GM23248 (cell line): ENCODE data around the gene ZSWIM4. TPM values are rescaled to one million over a fixed set of nuclear protein-coding genes. Genes with fewer than 3 reads are reported as not detected.

Experiments
- DNase-seq: peaks from one replicate; pipeline ENCODE4 v3.0.0-alpha.2; 2015
- H2AFZ ChIP-seq: fragments of 200-600 bp; sonication (generic); 2 replicates; pipeline ENCODE4 v1.6.1; 2016; ENCODE audit warnings: antibody characterized with exemption
- H3F3A ChIP-seq: fragments of 200-600 bp; sonication (generic); 2 replicates; pipeline ENCODE4 v1.6.1; 2016; ENCODE audit warnings: mild to moderate bottlenecking, antibody characterized with exemption, mixed run types; ENCODE audit not compliant: insufficient read depth
- H3K27ac ChIP-seq: fragments of 200-600 bp; sonication (generic); 2 replicates; pipeline ENCODE4 v1.5.1; 2016; ENCODE audit warnings: mild to moderate bottlenecking
- H3K27me3 ChIP-seq: fragments of 200-600 bp; sonication (generic); replicated peaks from 2 replicates; pipeline ENCODE4 v1.6.1; 2016; ENCODE audit warnings: mild to moderate bottlenecking; ENCODE audit not compliant: insufficient read depth
- H3K36me3 ChIP-seq: fragments of 200-600 bp; sonication (generic); 2 replicates; pipeline ENCODE4 v1.6.1; 2016; ENCODE audit warnings: low read depth, mild to moderate bottlenecking
- H3K4me1 ChIP-seq: fragments of 200-600 bp; sonication (generic); 2 replicates; pipeline ENCODE4 v1.6.1; 2016; ENCODE audit warnings: mild to moderate bottlenecking; ENCODE audit not compliant: insufficient read depth
- H3K4me2 ChIP-seq: fragments of 200-600 bp; sonication (generic); one replicate; pipeline ENCODE4 v1.6.1; 2016; ENCODE audit warnings: mild to moderate bottlenecking; ENCODE audit not compliant: unreplicated experiment
- H3K4me3 ChIP-seq: fragments of 200-600 bp; sonication (generic); 2 replicates; pipeline ENCODE4 v1.5.1; 2016; ENCODE audit warnings: mild to moderate bottlenecking
- H3K79me2 ChIP-seq: fragments of 200-600 bp; sonication (generic); 2 replicates; pipeline ENCODE4 v1.6.1; 2016; ENCODE audit warnings: mild to moderate bottlenecking; ENCODE audit not compliant: insufficient read depth
- H3K9ac ChIP-seq: fragments of 200-600 bp; sonication (generic); 2 replicates; pipeline ENCODE4 v1.6.1; 2016; ENCODE audit warnings: mild to moderate bottlenecking
- H3K9me2 ChIP-seq: fragments of 200-600 bp; sonication (generic); 2 replicates; pipeline ENCODE4 v1.6.1; 2016; ENCODE audit warnings: mixed run types, mild to moderate bottlenecking, moderate library complexity; ENCODE audit not compliant: insufficient read depth
- H3K9me3 ChIP-seq: fragments of 200-600 bp; sonication (generic); one replicate; pipeline ENCODE4 v1.6.1; 2017; ENCODE audit warnings: low read depth
- H4K20me1 ChIP-seq: fragments of 200-600 bp; sonication (generic); 2 replicates; pipeline ENCODE4 v1.6.0; 2016; ENCODE audit not compliant: insufficient read depth
- EZH2 ChIP-seq: fragments of 200-600 bp; sonication (generic); IDR thresholded peaks from 2 replicates; pipeline ENCODE4 v1.6.1; 2018; ENCODE audit warnings: antibody characterized with exemption, mild to moderate bottlenecking; ENCODE audit not compliant: insufficient read depth, poor library complexity, severe bottlenecking
- EZH2phosphoT487 ChIP-seq: fragments of 200-600 bp; sonication (generic); IDR thresholded peaks from 2 replicates; pipeline ENCODE4 v1.6.1; 2018; ENCODE audit warnings: antibody characterized with exemption, moderate library complexity, mild to moderate bottlenecking, low read depth; ENCODE audit not compliant: insufficient read depth
- whole genome bisulfite sequencing, 2 experiments: methylation state at CpG; one replicate each; pipeline ENCODE4 v1.1.6; 2015 to 2017; ENCODE audit warnings: low lambda C conversion rate in 2 of 2, low coverage in 1 of 2; ENCODE audit errors: missing lambda C conversion rate in 2 of 2; 5-methylcytosine and 5-hydroxymethylcytosine counted together
- in situ Hi-C: fragments of 300-500 bp; cut with MboI; formaldehyde crosslinking; loops from 2 replicates; pipeline ENCODE4 v1.15.0; 2020
- polyA plus RNA-seq: library from polyadenylated mRNA; unstranded; fragments of >200 nt; fragmentation: Nextera tagmentation; extraction: Ambion mirVana; gene quantifications from 2 replicates; pipeline ENCODE4 v1.2.1, GENCODE V29; 2016
- total RNA-seq: library from RNA; depleted of rRNA; stranded (reverse); fragments of >200 nt; shearing (Covaris generic); gene quantifications from 2 replicates; pipeline ENCODE4 v1.2.3, GENCODE V29; 2014

ZSWIM4 gene
- total and polyA plus RNA-seq, 2 experiments from 2014 or later: 0.81 to 2.9 TPM

- Histone ChIP-seq H3K36me3 (peaks cover 5% of the 10 kb centered on the region; the same call in 1 of the 2 replicates), H3K79me2 (no peaks in the 10 kb centered on the region), H3F3A (no peaks in the 10 kb centered on the region), H2AFZ (no peak overlapping the region), H3K27ac (no peak overlapping the region), H4K20me1 (no peaks in the 10 kb centered on the region), H3K9ac (no peak overlapping the region), H3K9me2 (no peaks in the 10 kb centered on the region), H3K4me2 (no peak overlapping the region), H3K27me3 (no peaks in the 10 kb centered on the region), H3K4me3 (no peak overlapping the region), H3K9me3 (no peaks in the 10 kb centered on the region), H3K4me1 (no peaks in the 10 kb centered on the region)
- TF ChIP-seq EZH2 (no peak), EZH2phosphoT487 (no peak)
- no peak for DNase-seq
- WGBS, 2 experiments: 96 to 100% methylated on average over 3 of the region's 3 CpGs
- in situ Hi-C loops: no loop called here
Measured at GRCh38 chr19:13807421-13808021, 12.3 kb downstream of the ZSWIM4 start.

DNA sequence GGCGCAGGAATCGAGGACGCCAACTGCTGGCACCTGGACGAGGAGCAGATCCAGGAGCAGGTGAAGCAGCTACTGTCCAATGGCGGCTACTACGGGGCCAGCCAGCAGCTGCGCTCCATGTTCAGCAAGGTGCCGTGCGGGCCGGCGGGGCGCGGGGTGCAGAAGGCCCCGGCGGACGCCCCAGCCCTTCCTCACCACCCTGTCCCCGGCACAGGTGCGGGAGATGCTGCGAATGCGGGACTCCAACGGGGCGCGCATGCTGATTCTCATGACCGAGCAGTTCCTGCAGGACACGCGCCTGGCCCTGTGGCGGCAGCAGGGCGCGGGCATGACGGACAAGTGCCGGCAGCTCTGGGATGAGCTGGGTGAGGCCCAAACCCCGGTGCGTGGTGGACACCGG lies 13.6 kb downstream of the ZSWIM4 start:
- no peaks in the 10 kb centered on the region for H3F3A ChIP-seq
- no peak for TF ChIP-seq EZH2phosphoT487
- no peak for TF ChIP-seq EZH2
- H3K4me1 ChIP-seq: no peaks in the 10 kb centered on the region
- 95% methylated on average over 18 to 34 of the region's 34 CpGs for WGBS, 2 experiments
- H3K79me2 ChIP-seq: no peaks in the 10 kb centered on the region
- no peaks in the 10 kb centered on the region for H4K20me1 ChIP-seq
- H3K27me3 ChIP-seq: no peaks in the 10 kb centered on the region
- H3K4me3 ChIP-seq: no peak overlapping the region
- H3K9me2 ChIP-seq: no peaks in the 10 kb centered on the region
- DNase-seq: no peak
- no peak overlapping the region for H3K27ac ChIP-seq
- no peak overlapping the region for H3K9ac ChIP-seq
- peaks cover 5% of the 10 kb centered on the region; the same call in 1 of the 2 replicates for H3K36me3 ChIP-seq
- H3K4me2 ChIP-seq: no peak overlapping the region
- H3K9me3 ChIP-seq: no peaks in the 10 kb centered on the region
- H2AFZ ChIP-seq: no peak overlapping the region
- in situ Hi-C loops: no loop called here

GRCh38 chr19:13812544-13812943 lies 17.3 kb downstream of the ZSWIM4 start:
- DNase-seq: no peak
- Histone ChIP-seq H2AFZ (no peak overlapping the region), H3K4me3 (no peak overlapping the region), H3K36me3 (no peaks in the 10 kb centered on the region; the same call in 1 of the 2 replicates), H3K27ac (no peak overlapping the region), H3K4me2 (no peak overlapping the region), H3K9me3 (no peaks in the 10 kb centered on the region), H3K4me1 (no peaks in the 10 kb centered on the region), H3K27me3 (no peaks in the 10 kb centered on the region), H3K9me2 (no peaks in the 10 kb centered on the region), H4K20me1 (no peaks in the 10 kb centered on the region), H3K9ac (no peak overlapping the region), H3F3A (no peaks in the 10 kb centered on the region), H3K79me2 (no peaks in the 10 kb centered on the region)
- WGBS, 2 experiments: 93% methylated on average over 11 of the region's 11 CpGs
- in situ Hi-C loops: no loop called here
- no peak for TF ChIP-seq EZH2
- TF ChIP-seq EZH2phosphoT487: no peak

GRCh38 chr19:13813147-13813546 lies 17.9 kb downstream of the ZSWIM4 start:
- 92 to 100% methylated on average over 2 of the region's 2 CpGs for WGBS, 2 experiments
- in situ Hi-C loops: no loop called here
- H3K79me2 ChIP-seq: no peaks in the 10 kb centered on the region
- TF ChIP-seq EZH2 (no peak), EZH2phosphoT487 (no peak)
- H3K27ac ChIP-seq: no peak overlapping the region
- no peak overlapping the region for H3K4me2 ChIP-seq
- no peaks in the 10 kb centered on the region for H3F3A ChIP-seq
- no peaks in the 10 kb centered on the region for H3K4me1 ChIP-seq
- H3K9me3 ChIP-seq: no peaks in the 10 kb centered on the region
- no peak overlapping the region for H3K9ac ChIP-seq
- no peaks in the 10 kb centered on the region for H3K27me3 ChIP-seq
- H2AFZ ChIP-seq: no peak overlapping the region
- no peaks in the 10 kb centered on the region; the same call in 1 of the 2 replicates for H3K36me3 ChIP-seq
- H3K4me3 ChIP-seq: no peak overlapping the region
- no peak for DNase-seq
- H4K20me1 ChIP-seq: no peaks in the 10 kb centered on the region
- no peaks in the 10 kb centered on the region for H3K9me2 ChIP-seq

DNA sequence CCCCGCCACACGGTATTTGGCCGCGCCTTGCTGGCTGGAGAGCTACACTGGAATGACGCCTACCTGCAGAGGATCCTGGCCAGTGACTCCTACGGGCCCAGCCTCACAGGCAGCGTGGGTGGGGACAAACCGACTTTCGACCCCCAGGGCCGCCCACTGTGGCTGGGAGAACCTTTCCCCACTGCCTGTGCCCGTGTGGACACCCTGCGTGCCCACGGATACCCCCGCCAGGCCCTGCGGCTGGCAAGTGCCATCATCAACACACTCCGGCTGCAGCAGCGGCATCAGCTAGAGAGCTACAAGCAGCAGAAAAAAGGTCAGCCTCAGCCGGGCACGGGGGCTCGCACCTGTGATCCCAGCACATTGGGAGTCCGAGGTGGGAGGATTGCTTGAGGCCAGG lies 19.3 kb downstream of the ZSWIM4 start:
- Histone ChIP-seq H3K4me3 (no peak overlapping the region), H3K4me1 (no peaks in the 10 kb centered on the region), H3K36me3 (no peaks in the 10 kb centered on the region; the same call in 1 of the 2 replicates), H3F3A (no peaks in the 10 kb centered on the region), H3K9me2 (no peaks in the 10 kb centered on the region), H3K79me2 (no peaks in the 10 kb centered on the region), H3K27me3 (no peaks in the 10 kb centered on the region), H3K4me2 (no peak overlapping the region), H3K9ac (no peak overlapping the region), H3K9me3 (no peaks in the 10 kb centered on the region), H3K27ac (no peak overlapping the region), H2AFZ (no peak overlapping the region), H4K20me1 (no peaks in the 10 kb centered on the region)
- in situ Hi-C loops: no loop called here
- 92 to 94% methylated on average over 21 of the region's 21 CpGs for WGBS, 2 experiments
- DNase-seq: no peak
- TF ChIP-seq EZH2phosphoT487 (no peak), EZH2 (no peak)
